IMR-90 (cell line): ENCODE data around the gene PTPN21. TPM values are rescaled to one million over a fixed set of nuclear protein-coding genes. Genes with fewer than 3 reads are reported as not detected.
A peak's percentile ranks its signal among the peaks of the same experiment; 100 is the strongest.

ENCODE experiments used
- ATAC-seq: fragments of 200-7000 bp; cut with Tn5 transposase; 2 replicates; pipeline ENCODE4 v1.9.1; 2020; ENCODE audit warnings: low read depth, mild to moderate bottlenecking, moderate library complexity
- BruUV-seq: library from RNA; stranded (reverse); fragments of 400-500 nt; replicated peaks from 2 replicates; lab custom pipeline; 2021; lab: Mats Ljungman, UMichigan
- CTCF ChIA-PET: fragments of 300-600 bp; formaldehyde crosslinking; extraction: SDS; loops from one replicate; lab custom pipeline; 2021; ENCODE audit warnings: antibody characterized with exemption; lab: Yijun Ruan, JAX
- POLR2A ChIA-PET: fragments of 300-600 bp; sonication (Branson Sonifier 250); formaldehyde crosslinking; loops from one replicate; lab custom pipeline; 2022; ENCODE audit warnings: antibody characterized with exemption; ENCODE audit not compliant: unreplicated experiment; lab: Charles Lee
- DNase-seq: peaks from one replicate; pipeline ENCODE4 v3.0.0; 2013
- H2AFZ ChIP-seq: replicated peaks from 2 replicates; pipeline ENCODE3; 2013; ENCODE audit warnings: low read length, mild to moderate bottlenecking; ENCODE audit not compliant: poor library complexity
- H2AK5ac ChIP-seq: 2 replicates; pipeline ENCODE4 v1.6.1; 2013; ENCODE audit warnings: low read depth, low read length, inconsistent platforms
- H2AK9ac ChIP-seq: replicated peaks from 2 replicates; pipeline ENCODE3; 2013; ENCODE audit warnings: mild to moderate bottlenecking, low read depth, low read length, moderate library complexity; ENCODE audit not compliant: poor library complexity
- H2BK120ac ChIP-seq: 2 replicates; pipeline ENCODE4 v1.6.1; 2013; ENCODE audit warnings: low read depth, low read length, inconsistent platforms
- H2BK15ac ChIP-seq: 3 replicates; pipeline ENCODE4 v1.6.1; 2013; ENCODE audit warnings: low read depth, low read length, inconsistent platforms
- H2BK20ac ChIP-seq: 2 replicates; pipeline ENCODE4 v1.6.1; 2013; ENCODE audit warnings: low read depth, mild to moderate bottlenecking, inconsistent platforms, low read length, moderate library complexity
- H2BK5ac ChIP-seq: 2 replicates; pipeline ENCODE4 v1.6.1; 2013; ENCODE audit warnings: mild to moderate bottlenecking, low read depth, low read length, inconsistent platforms; ENCODE audit not compliant: poor library complexity, severe bottlenecking
- H3K14ac ChIP-seq: replicated peaks from 2 replicates; pipeline ENCODE4 v1.6.1; 2013; ENCODE audit warnings: low read depth, low read length, inconsistent platforms
- H3K18ac ChIP-seq: 2 replicates; pipeline ENCODE4 v1.6.1; 2013; ENCODE audit warnings: low read depth, low read length, control low read depth
- H3K23ac ChIP-seq: 2 replicates; pipeline ENCODE4 v1.6.1; 2013; ENCODE audit warnings: low read depth, low read length, inconsistent platforms
- H3K27ac ChIP-seq: 2 replicates; pipeline ENCODE4 v1.5.1; 2013; ENCODE audit warnings: mild to moderate bottlenecking, control low read depth, low read length; ENCODE audit not compliant: insufficient read depth
- H3K27me3 ChIP-seq: 2 replicates; pipeline ENCODE4 v1.6.1; 2013; ENCODE audit warnings: low read length; ENCODE audit not compliant: control insufficient read depth, insufficient read depth
- H3K36me3 ChIP-seq: 2 replicates; pipeline ENCODE4 v1.6.1; 2013; ENCODE audit warnings: low read length, mixed read lengths; ENCODE audit not compliant: control insufficient read depth, insufficient read depth
- H3K4ac ChIP-seq: 2 replicates; pipeline ENCODE4 v1.6.1; 2013; ENCODE audit warnings: low read depth, low read length, inconsistent platforms
- H3K4me1 ChIP-seq: 2 replicates; pipeline ENCODE4 v1.6.1; 2013; ENCODE audit warnings: low read length, mixed read lengths; ENCODE audit not compliant: control insufficient read depth, insufficient read depth
- H3K4me2 ChIP-seq: 2 replicates; pipeline ENCODE4 v1.6.1; 2013; ENCODE audit warnings: low read depth, mild to moderate bottlenecking, control low read depth, low read length, moderate library complexity
- H3K4me3 ChIP-seq: 2 replicates; pipeline ENCODE4 v1.5.1; 2013; ENCODE audit warnings: low read depth, mild to moderate bottlenecking, control low read depth, low read length, moderate library complexity; ENCODE audit not compliant: insufficient read depth
- H3K56ac ChIP-seq: 2 replicates; pipeline ENCODE4 v1.6.1; 2013; ENCODE audit warnings: low read length, inconsistent platforms; ENCODE audit not compliant: insufficient read depth; ENCODE audit errors: extremely low read depth
- H3K79me1 ChIP-seq, 2 experiments: 2 replicates each; pipeline ENCODE4 v1.6.1; 2013; ENCODE audit warnings: low read length in 2 of 2, inconsistent platforms in 1 of 2, low read depth in 1 of 2
- H3K9ac ChIP-seq: 2 replicates; pipeline ENCODE4 v1.6.1; 2013; ENCODE audit warnings: low read depth, low read length, control low read depth
- H3K9me1 ChIP-seq: 2 replicates; pipeline ENCODE4 v1.6.1; 2013; ENCODE audit warnings: low read length, inconsistent platforms; ENCODE audit not compliant: insufficient read depth
- H3K9me3 ChIP-seq: 2 replicates; pipeline ENCODE4 v1.6.1; 2013; ENCODE audit warnings: low read length; ENCODE audit not compliant: control insufficient read depth, insufficient read depth
- H4K20me1 ChIP-seq: 2 replicates; pipeline ENCODE4 v1.6.1; 2013; ENCODE audit warnings: low read length, inconsistent platforms; ENCODE audit not compliant: insufficient read depth
- H4K5ac ChIP-seq: 2 replicates; pipeline ENCODE4 v1.6.1; 2013; ENCODE audit warnings: mild to moderate bottlenecking, low read depth, low read length, control low read depth
- H4K8ac ChIP-seq, 2 experiments: 2 replicates each; pipeline ENCODE4 v1.6.1; 2013; ENCODE audit warnings: low read depth in 2 of 2, low read length in 2 of 2, control low read depth in 1 of 2, inconsistent platforms in 1 of 2
- H4K91ac ChIP-seq: 2 replicates; pipeline ENCODE4 v1.6.1; 2013; ENCODE audit warnings: low read depth, low read length, inconsistent platforms; ENCODE audit not compliant: insufficient read depth
- BHLHE40 ChIP-seq: fragments of 150-350 bp; IDR thresholded peaks from 2 replicates; pipeline ENCODE4 v1.6.1; 2016; ENCODE audit warnings: mild to moderate bottlenecking, low read depth, low read length
- CEBPB ChIP-seq: IDR thresholded peaks from 2 replicates; pipeline ENCODE4 v1.6.1; 2012; ENCODE audit warnings: low read depth, low read length, improper control_type of control experiment
- CTCF ChIP-seq: conservative IDR thresholded peaks from 2 replicates; pipeline ENCODE4 v1.5.1; 2012; ENCODE audit warnings: mild to moderate bottlenecking, low read depth, low read length, improper control_type of control experiment
- ELK1 ChIP-seq: fragments of 150-350 bp; IDR thresholded peaks from 2 replicates; pipeline ENCODE4 v1.6.1; 2016; ENCODE audit warnings: low read depth, mild to moderate bottlenecking, low read length, moderate library complexity, borderline replicate concordance
- MAFK ChIP-seq: IDR thresholded peaks from 2 replicates; pipeline ENCODE4 v1.6.1; 2012; ENCODE audit warnings: low read depth, low read length, improper control_type of control experiment
- MAZ ChIP-seq: IDR thresholded peaks from 2 replicates; pipeline ENCODE4 v1.6.1; 2012; ENCODE audit warnings: low read depth, mild to moderate bottlenecking, low read length, improper control_type of control experiment, moderate library complexity, borderline replicate concordance
- MXI1 ChIP-seq: IDR thresholded peaks from 2 replicates; pipeline ENCODE4 v1.6.1; 2012; ENCODE audit warnings: low read depth, mild to moderate bottlenecking, low read length, moderate library complexity, borderline replicate concordance
- POLR2A ChIP-seq: IDR thresholded peaks from 2 replicates; pipeline ENCODE4 v1.6.1; 2012; ENCODE audit warnings: mild to moderate bottlenecking, low read depth, low read length
- RAD21 ChIP-seq: IDR thresholded peaks from 2 replicates; pipeline ENCODE4 v1.6.1; 2012; ENCODE audit warnings: low read length, improper control_type of control experiment
- RCOR1 ChIP-seq: IDR thresholded peaks from 2 replicates; pipeline ENCODE4 v1.6.1; 2012; ENCODE audit warnings: mild to moderate bottlenecking, low read length, improper control_type of control experiment; ENCODE audit not compliant: insufficient replicate concordance
- RFX5 ChIP-seq: IDR thresholded peaks from 2 replicates; pipeline ENCODE4 v1.8.0; 2012; ENCODE audit warnings: low read depth, mild to moderate bottlenecking, low read length, moderate library complexity
- SMC3 ChIP-seq: fragments of 150-350 bp; IDR thresholded peaks from 2 replicates; pipeline ENCODE4 v1.6.1; 2016; ENCODE audit warnings: low read depth, mild to moderate bottlenecking, antibody characterized with exemption, low read length, moderate library complexity
- USF2 ChIP-seq: fragments of 150-350 bp; IDR thresholded peaks from 2 replicates; pipeline ENCODE4 v1.6.1; 2017; ENCODE audit warnings: mild to moderate bottlenecking, antibody characterized with exemption, low read length, low read depth
- WGBS, 2 experiments: methylation state at CpG; one replicate each; pipeline versions ENCODE4 v1.1.5 to v1.1.7; 2013; ENCODE audit warnings: missing lambda C conversion rate in 2 of 2; ENCODE audit not compliant: insufficient read length in 1 of 2; ENCODE audit errors: extremely low coverage in 2 of 2; 5-methylcytosine and 5-hydroxymethylcytosine counted together
- dilution Hi-C: fragments of 300-500 bp; cut with HindIII; formaldehyde crosslinking; loops from one replicate; pipeline ENCODE4 v1.14.3; 2018; ENCODE audit warnings: low sequenced_read_pairs; ENCODE audit not compliant: unreplicated experiment
- in situ Hi-C: fragments of 300-500 bp; cut with MboI; formaldehyde crosslinking; loops from 3 replicates; pipeline ENCODE4 v1.14.3; 2019; ENCODE audit warnings: low sequenced_read_pairs, inconsistent platforms, mixed read lengths
- intact Hi-C: fragments of 100-400 bp; cut with micrococcal nuclease; formaldehyde crosslinking; loops from 2 replicates; pipeline ENCODE4 v1.10.0; 2022
- polyA plus RNA-seq, 3 experiments: library from polyadenylated mRNA; depleted of rRNA; stranded (reverse); fragments of >200 nt; gene quantifications; 2 replicates each; pipeline ENCODE4 v1.2.3, GENCODE V29; 2012; ENCODE audit warnings: low replicate concordance in 1 of 3
- total RNA-seq: library from RNA; depleted of rRNA; stranded (reverse); fragments of >200 nt; gene quantifications from 2 replicates; pipeline ENCODE4 v1.2.3, GENCODE V29; 2012

Gene PTPN21
- total and polyA plus RNA-seq, 2 of the 4 experiments (the other 2 are of a cell fraction), result 10.4 to 10.7 TPM

- no TSS peak for BruUV-seq
- Histone ChIP-seq H2BK15ac (no peak overlapping the region), H3K9me3 (no peaks in the 10 kb centered on the region), H2BK20ac (no peak overlapping the region), H3K14ac (peak overlapping the region; percentile 16; the same call in 1 of the 2 replicates), H3K4me2 (peak overlapping the region; percentile 99), H3K79me1 (peaks cover 29 to 61% of the 10 kb centered on the region in 2 experiments), H3K4me1 (peaks cover 4% of the 10 kb centered on the region; the same call in 1 of the 2 replicates), H2AFZ (peak overlapping the region; percentile 83), H4K20me1 (peaks cover 42% of the 10 kb centered on the region; the same call in 1 of the 2 replicates), H3K36me3 (peaks cover 20% of the 10 kb centered on the region), H4K91ac (no peak overlapping the region), H4K8ac (peak overlapping the region; percentile 6 to 73; a peak in 2 of 4 replicates), H2BK5ac (peak overlapping the region; percentile 10), H3K9ac (peak overlapping the region; percentile 72), H3K4me3 (peak overlapping the region; percentile 71), H2BK120ac (no peak overlapping the region), H3K23ac (peak overlapping the region; percentile 91; the same call in 1 of the 2 replicates), H3K27me3 (no peaks in the 10 kb centered on the region), H3K56ac (no peak overlapping the region; the same call in 1 of the 2 replicates), H4K5ac (peak overlapping the region; percentile 60), H2AK9ac (peak overlapping the region; percentile 84), H3K4ac (peak overlapping the region; percentile 81), H2AK5ac (peak overlapping the region; percentile 15; the same call in 1 of the 2 replicates), H3K9me1 (no peaks in the 10 kb centered on the region; the same call in 1 of the 2 replicates), H3K18ac (no peak overlapping the region), H3K27ac (peak overlapping the region; percentile 65)
- ATAC-seq, result peak; percentile 68
- WGBS, 2 experiments, result 13% methylated on average over 20 of the region's 50 CpGs; no CpG with 5 or more reads in 1 of the 2 experiments
- ChIA-PET POLR2A (no interaction called here), CTCF (interaction anchor here (0.6 kb wide), 1 partner anchor 16 kb away, joined by 5 read pairs; no protein-coding TSS in a partner anchor)
- intact Hi-C loops (no loop called here), dilution Hi-C loops (no loop called here), in situ Hi-C loops (loop anchor here (10.0 kb wide), 2 partner anchors 166 to 356 kb away; partner anchors contain the start of gene SPATA7)
- peak; percentile 82 for DNase-seq
- TF ChIP-seq RAD21 (peak; percentile 39), USF2 (no peak), MAFK (no peak), RCOR1 (peak; percentile 64), ELK1 (no peak), CEBPB (no peak), CTCF (peak; percentile 40), MXI1 (peak; percentile 95), RFX5 (no peak), SMC3 (peak; percentile 17; the same call in 1 of the 2 replicates), POLR2A (no peak), MAZ (peak; percentile 75; the same call in 1 of the 2 replicates), BHLHE40 (peak; percentile 56; the same call in 1 of the 2 replicates)
Measured at GRCh38 chr14:88551094-88551870, 3.5 kb downstream of the PTPN21 start.
